Measurements from ENCODE around the gene CLRN1.
"Not testable (repeated sequence)": the region's sequence is repeated elsewhere in the genome, so short reads cannot be mapped to it uniquely, and the experiment has no call there.

CLRN1 gene

GRCh38 chr3:150972366-150973071, at the start of gene CLRN1:
Gene CLRN1 (minus strand): TSS chr3:150972727. CDS start chr3:150972708, 19 bp downstream.
- no peak for DNase-seq

- DNase-seq = no peak
Measured at GRCh38 chr3:151016478-151016795, 43.9 kb upstream of the CLRN1 start.

- DNase-seq = no peak
Measured at GRCh38 chr3:151015767-151016477, 43.4 kb upstream of the CLRN1 start.

- DNase-seq = no peak
Measured at GRCh38 chr3:151015181-151015580, 42.7 kb upstream of the CLRN1 start.

- DNase-seq = no peak
Measured at GRCh38 chr3:151014501-151015018, 42.0 kb upstream of the CLRN1 start.

GRCh38 chr3:151012753-151013152, 40.2 kb upstream of the CLRN1 start:
- no peak for DNase-seq

GRCh38 chr3:151011427-151011826, 38.9 kb upstream of the CLRN1 start:
- DNase-seq = no peak

GRCh38 chr3:151009981-151010380, 37.5 kb upstream of the CLRN1 start:
- DNase-seq = no peak

- no peak for DNase-seq
Measured at GRCh38 chr3:151009430-151009829, 36.9 kb upstream of the CLRN1 start.

- no peak for DNase-seq
Measured at GRCh38 chr3:151008699-151009098, 36.2 kb upstream of the CLRN1 start.

GRCh38 chr3:151003768-151004134, 31.2 kb upstream of the CLRN1 start:
- DNase-seq = no peak

- no peak for DNase-seq
Measured at GRCh38 chr3:151003029-151003767, 30.7 kb upstream of the CLRN1 start.

- no peak for DNase-seq
Measured at GRCh38 chr3:151002003-151002981, 29.8 kb upstream of the CLRN1 start.

- DNase-seq = no peak
Measured at GRCh38 chr3:150998996-150999395, 26.5 kb upstream of the CLRN1 start.

GRCh38 chr3:150996731-150997130, 24.2 kb upstream of the CLRN1 start:
- no peak for DNase-seq

- DNase-seq = no peak
Measured at GRCh38 chr3:150995510-150995909, 23.0 kb upstream of the CLRN1 start.

- no peak for DNase-seq
Measured at GRCh38 chr3:150989208-150989607, 16.7 kb upstream of the CLRN1 start.

- DNase-seq = not testable (repeated sequence)
Measured at GRCh38 chr3:150988395-150988794, 15.9 kb upstream of the CLRN1 start.

GRCh38 chr3:150985711-150986110, 13.2 kb upstream of the CLRN1 start:
- no peak for DNase-seq

- DNase-seq = no peak
Measured at GRCh38 chr3:150984066-150984465, 11.5 kb upstream of the CLRN1 start.

GRCh38 chr3:150978566-150979148, 6.1 kb upstream of the CLRN1 start:
- no peak for DNase-seq

- DNase-seq = peak in 1 of 2 donors; percentile 6
Measured at GRCh38 chr3:150975992-150976368, 3.5 kb upstream of the CLRN1 start.
